Keratinocyte (primary cell): Measurements from ENCODE around the gene LSP1. TPM values are rescaled to one million over a fixed set of nuclear protein-coding genes. Genes with fewer than 3 reads are reported as not detected.

Experiments
- DNase-seq: peaks from one replicate; pipeline ENCODE4 v3.0.0-alpha.2; 2011; ENCODE audit warnings: low read depth, missing footprints, low spot score
- FAIRE-seq: peaks from 2 replicates; lab custom pipeline; 2011; peaks lifted over from hg19 to GRCh38; lab: Jason Lieb, UNC
- H2AFZ ChIP-seq: 2 replicates; pipeline ENCODE4 v1.6.0; 2012; ENCODE audit warnings: low read length, control low read depth, inconsistent platforms; ENCODE audit not compliant: control insufficient read depth
- H3K27ac ChIP-seq: 2 replicates; pipeline ENCODE4 v1.5.1; 2011; ENCODE audit warnings: low read length; ENCODE audit not compliant: control insufficient read depth, insufficient read depth
- H3K27me3 ChIP-seq: 3 replicates; pipeline ENCODE4 v1.6.0; 2011; ENCODE audit warnings: low read length; ENCODE audit not compliant: control insufficient read depth, insufficient read depth; ENCODE audit errors: extremely low read depth
- H3K36me3 ChIP-seq, 2 experiments: 2 replicates in 1 of 2; 3 replicates in 1 of 2; pipeline ENCODE4 v1.5.1; 2011; ENCODE audit warnings: low read length in 2 of 2, mild to moderate bottlenecking in 1 of 2; ENCODE audit not compliant: control insufficient read depth in 2 of 2, insufficient read depth in 2 of 2; ENCODE audit errors: extremely low read depth in 1 of 2
- H3K4me1 ChIP-seq: 3 replicates; pipeline ENCODE4 v1.5.1; 2011; ENCODE audit warnings: low read length; ENCODE audit not compliant: control insufficient read depth, insufficient read depth; ENCODE audit errors: extremely low read depth
- H3K4me2 ChIP-seq: 3 replicates; pipeline ENCODE4 v1.6.0; 2011; ENCODE audit warnings: low read depth, low read length; ENCODE audit not compliant: control insufficient read depth, insufficient read depth; ENCODE audit errors: extremely low read depth
- H3K4me3 ChIP-seq, 3 experiments: fragments of 200-600 bp in 1 of 3; sonication (generic) in 1 of 3; 2 replicates in 2 of 3; 3 replicates in 1 of 3; pipeline ENCODE4 v1.5.1; 2011 to 2016; ENCODE audit warnings: low read length in 3 of 3, mild to moderate bottlenecking in 3 of 3, control low read depth in 2 of 3, inconsistent platforms in 1 of 3, low read depth in 1 of 3, mixed read lengths in 1 of 3, mixed run types in 1 of 3, moderate library complexity in 1 of 3; ENCODE audit not compliant: control insufficient read depth in 2 of 3, insufficient read depth in 2 of 3; ENCODE audit errors: extremely low read depth in 1 of 3
- H3K79me2 ChIP-seq: 2 replicates; pipeline ENCODE4 v1.6.0; 2012; ENCODE audit warnings: low read length; ENCODE audit not compliant: control insufficient read depth, insufficient read depth
- H3K9ac ChIP-seq: 3 replicates; pipeline ENCODE4 v1.6.0; 2011; ENCODE audit warnings: low read length; ENCODE audit not compliant: control insufficient read depth, insufficient read depth; ENCODE audit errors: extremely low read depth
- H3K9me1 ChIP-seq: 3 replicates; pipeline ENCODE4 v1.6.0; 2011; ENCODE audit warnings: low read length; ENCODE audit not compliant: control insufficient read depth, insufficient read depth; ENCODE audit errors: extremely low read depth
- H3K9me3 ChIP-seq: 2 replicates; pipeline ENCODE4 v1.5.1; 2012; ENCODE audit warnings: low read depth, low read length; ENCODE audit not compliant: control insufficient read depth
- H4K20me1 ChIP-seq: 3 replicates; pipeline ENCODE4 v1.6.0; 2011; ENCODE audit warnings: low read length; ENCODE audit not compliant: control insufficient read depth, insufficient read depth; ENCODE audit errors: extremely low read depth
- EZH2 ChIP-seq: IDR thresholded peaks from one replicate; pipeline ENCODE4 v1.6.1; 2012; ENCODE audit warnings: inconsistent platforms, mild to moderate bottlenecking, low read length, moderate library complexity
- dilution Hi-C: fragments of 300-500 bp; cut with MboI; formaldehyde crosslinking; loops from one replicate; pipeline ENCODE4 v1.7.0; 2020; ENCODE audit warnings: low sequenced_read_pairs; ENCODE audit not compliant: extremely low pct_ligation_motif_present
- polyA plus RNA-seq, 5 experiments: library from polyadenylated mRNA; depleted of rRNA in 3 of 5; stranded (reverse) in 3 of 5; stranded (forward) in 1 of 5; unstranded in 1 of 5; fragments of >200 nt; gene quantifications; 1 replicate in 1 of 5; 2 replicates in 3 of 5; 3 replicates in 1 of 5; pipeline versions ENCODE4 v1.2.1 to v1.2.3, GENCODE V29; 2011 to 2012; ENCODE audit warnings: missing spikeins in 2 of 5, low read depth in 1 of 5, low replicate concordance in 1 of 5
- TF ChIP-seq, protein P1 (sequence below), 3 experiments: IDR thresholded peaks in 1 of 3; conservative IDR thresholded peaks in 1 of 3; optimal IDR thresholded peaks in 1 of 3; 2 replicates in 2 of 3; 3 replicates in 1 of 3; pipeline versions ENCODE3 to v1.5.1; 2011; ENCODE audit warnings: low read length in 3 of 3, mild to moderate bottlenecking in 3 of 3, moderate library complexity in 2 of 3, control low read depth in 1 of 3, inconsistent platforms in 1 of 3; ENCODE audit not compliant: insufficient read depth in 2 of 3; ENCODE audit errors: extremely low read depth in 1 of 3

The LSP1 gene
- polyA plus RNA-seq, 1 donor (not counting 4 experiments of a cell fraction or from before 2014, with no cell fraction given): 0.94 TPM

DNA sequence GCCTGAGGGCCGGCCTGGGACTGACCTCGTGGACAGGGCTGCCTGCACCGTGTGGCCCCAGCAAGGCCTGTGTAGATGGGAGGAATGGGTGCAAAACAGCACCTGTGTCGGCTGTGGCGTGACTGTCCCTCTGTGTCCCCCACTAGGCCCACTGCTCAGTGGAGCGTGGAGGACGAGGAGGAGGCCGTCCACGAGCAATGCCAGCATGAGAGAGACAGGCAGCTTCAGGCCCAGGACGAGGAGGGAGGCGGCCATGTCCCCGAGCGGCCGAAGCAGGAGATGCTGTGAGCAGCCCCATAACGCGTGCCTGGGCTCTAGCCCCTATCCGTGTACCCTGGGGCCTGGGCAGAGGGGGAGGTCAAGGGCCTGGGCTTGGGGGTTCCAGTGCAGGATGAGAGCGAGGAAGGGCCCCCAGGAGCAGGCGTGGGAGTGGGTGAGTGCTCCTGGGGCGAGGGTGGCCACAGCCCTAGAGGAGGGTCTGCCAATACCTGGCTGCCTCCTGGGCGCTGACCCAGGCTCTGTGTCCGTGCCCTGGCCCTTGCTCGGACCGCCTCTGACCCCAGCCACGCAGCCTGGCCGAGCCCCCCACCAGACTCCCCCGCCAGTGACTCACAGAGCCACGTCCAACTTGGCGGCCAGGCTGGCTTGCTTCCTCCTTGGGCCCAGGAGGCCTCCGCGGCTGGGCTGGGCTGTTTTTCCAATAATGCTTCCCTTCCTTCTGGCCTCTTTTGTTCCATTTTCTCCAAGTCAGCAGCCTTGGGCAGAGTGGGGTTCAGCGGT is 27.2 kb downstream of the LSP1 start:
- DNase-seq (no peak), FAIRE-seq (no peak)
- Histone ChIP-seq H3K79me2 (no peaks in the 10 kb centered on the region), H3K4me2 (no peak overlapping the region), H2AFZ (no peak overlapping the region), H3K27ac (no peak overlapping the region), H3K4me3 (no peak overlapping the region), H3K9me3 (no peaks in the 10 kb centered on the region), H3K4me1 (peaks cover 19% of the 10 kb centered on the region), H3K9ac (no peak overlapping the region), H3K9me1 (no peaks in the 10 kb centered on the region), H4K20me1 (no peaks in the 10 kb centered on the region), H3K36me3 (no peaks in the 10 kb centered on the region), H3K27me3 (peaks cover 6% of the 10 kb centered on the region)
- dilution Hi-C loops: no loop called here
- TF ChIP-seq, protein P1, sequence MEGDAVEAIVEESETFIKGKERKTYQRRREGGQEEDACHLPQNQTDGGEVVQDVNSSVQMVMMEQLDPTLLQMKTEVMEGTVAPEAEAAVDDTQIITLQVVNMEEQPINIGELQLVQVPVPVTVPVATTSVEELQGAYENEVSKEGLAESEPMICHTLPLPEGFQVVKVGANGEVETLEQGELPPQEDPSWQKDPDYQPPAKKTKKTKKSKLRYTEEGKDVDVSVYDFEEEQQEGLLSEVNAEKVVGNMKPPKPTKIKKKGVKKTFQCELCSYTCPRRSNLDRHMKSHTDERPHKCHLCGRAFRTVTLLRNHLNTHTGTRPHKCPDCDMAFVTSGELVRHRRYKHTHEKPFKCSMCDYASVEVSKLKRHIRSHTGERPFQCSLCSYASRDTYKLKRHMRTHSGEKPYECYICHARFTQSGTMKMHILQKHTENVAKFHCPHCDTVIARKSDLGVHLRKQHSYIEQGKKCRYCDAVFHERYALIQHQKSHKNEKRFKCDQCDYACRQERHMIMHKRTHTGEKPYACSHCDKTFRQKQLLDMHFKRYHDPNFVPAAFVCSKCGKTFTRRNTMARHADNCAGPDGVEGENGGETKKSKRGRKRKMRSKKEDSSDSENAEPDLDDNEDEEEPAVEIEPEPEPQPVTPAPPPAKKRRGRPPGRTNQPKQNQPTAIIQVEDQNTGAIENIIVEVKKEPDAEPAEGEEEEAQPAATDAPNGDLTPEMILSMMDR (optimal IDR thresholded peaks at IDR 0.05 in 1 of 3, IDR thresholded peaks at IDR 0.05 in 1 of 3, conservative IDR thresholded peaks at IDR 0.05 in 1 of 3; ENCODE audit: extremely low read depth in 1 of 3, insufficient read depth in 2 of 3, low read length in 3 of 3): no peak
- no peak for TF ChIP-seq EZH2

DNA sequence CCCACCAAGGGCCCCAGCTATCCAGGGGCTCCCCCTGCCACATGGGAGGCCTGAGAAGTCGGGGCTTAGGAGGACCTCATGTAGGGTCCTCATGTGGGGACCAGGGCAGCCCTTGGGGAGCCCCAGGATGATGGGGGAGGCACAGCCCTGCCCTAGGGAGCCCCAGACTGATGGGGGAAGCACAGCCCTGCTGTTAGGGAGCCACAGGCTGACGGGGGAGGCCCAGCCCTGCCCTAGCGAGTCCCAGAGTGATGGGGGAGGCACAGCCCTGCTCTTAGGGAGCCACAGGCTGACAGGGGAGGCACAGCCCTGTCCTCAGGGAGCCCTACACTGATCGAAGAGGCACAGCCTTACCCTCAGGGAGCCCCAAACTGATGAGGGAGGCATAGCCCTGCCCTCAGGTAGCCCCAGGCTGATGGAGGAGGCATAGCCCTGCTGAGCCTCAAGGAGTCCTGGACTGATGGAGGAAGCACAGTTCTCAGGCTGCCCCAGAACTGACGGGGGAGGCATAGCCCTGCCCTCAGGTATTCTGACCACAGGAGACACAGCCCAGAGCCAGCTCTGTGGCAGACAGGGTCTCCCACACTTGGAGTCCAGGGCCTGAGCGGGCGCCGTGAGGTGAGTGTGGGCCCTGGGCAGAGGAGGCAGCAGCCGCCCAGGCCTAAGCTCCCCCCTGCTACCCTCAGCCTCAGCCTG is 28.0 kb downstream of the LSP1 start:
- DNase-seq: no peak
- dilution Hi-C loops: no loop called here
- H3K9ac ChIP-seq: no peak overlapping the region
- H3K27ac ChIP-seq: no peak overlapping the region
- TF ChIP-seq, protein P1 (optimal IDR thresholded peaks at IDR 0.05 in 1 of 3, IDR thresholded peaks at IDR 0.05 in 1 of 3, conservative IDR thresholded peaks at IDR 0.05 in 1 of 3; ENCODE audit: extremely low read depth in 1 of 3, insufficient read depth in 2 of 3, low read length in 3 of 3): no peak
- TF ChIP-seq EZH2: no peak
- no peaks in the 10 kb centered on the region for H3K9me3 ChIP-seq
- no peaks in the 10 kb centered on the region for H3K79me2 ChIP-seq
- H3K4me2 ChIP-seq: no peak overlapping the region
- H3K4me1 ChIP-seq: peaks cover 15% of the 10 kb centered on the region
- no peak for FAIRE-seq
- no peaks in the 10 kb centered on the region for H4K20me1 ChIP-seq
- H3K4me3 ChIP-seq: no peak overlapping the region
- no peak overlapping the region for H2AFZ ChIP-seq
- peaks cover 6% of the 10 kb centered on the region for H3K27me3 ChIP-seq
- H3K9me1 ChIP-seq: no peaks in the 10 kb centered on the region
- no peaks in the 10 kb centered on the region for H3K36me3 ChIP-seq
